HG02623 (cell line): ENCODE results near the gene VPS25.
"Not testable (repeated sequence)": the region's sequence is repeated elsewhere in the genome, so short reads cannot be mapped to it uniquely, and the experiment has no call there.

Source experiments
- ATAC-seq: cut with Tn5 transposase; IDR thresholded peaks from one replicate; pipeline ENCODE4 v1.9.1; 2021; ENCODE audit warnings: moderate library complexity; ENCODE audit not compliant: unreplicated experiment

The VPS25 gene

GRCh38 chr17:42767512-42767911 lies 5.7 kb upstream of the VPS25 start:
- ATAC-seq, result no peak

- ATAC-seq, result not testable (repeated sequence)
Observed at GRCh38 chr17:42768006-42768405, 5.2 kb upstream of the VPS25 start.

- not testable (repeated sequence) for ATAC-seq
Observed at GRCh38 chr17:42769964-42770363, 3.3 kb upstream of the VPS25 start.

GRCh38 chr17:42772945-42773289 lies 332 bp upstream of the VPS25 start:
- ATAC-seq, result no peak

- ATAC-seq, result no peak
Observed at GRCh38 chr17:42774066-42774745, 957 bp downstream of the VPS25 start.

GRCh38 chr17:42775534-42776098 lies 2.4 kb downstream of the VPS25 start:
- ATAC-seq, result no peak

GRCh38 chr17:42778570-42778969 lies 5.3 kb downstream of the VPS25 start:
- no peak for ATAC-seq

GRCh38 chr17:42779304-42779935 lies 6.2 kb downstream of the VPS25 start:
- ATAC-seq, result no peak

- ATAC-seq, result no peak
Observed at GRCh38 chr17:42779936-42780850, 6.9 kb downstream of the VPS25 start, which contains the start of gene WNK4. Gene WNK4, plus strand, starts transcription at chr17:42780610. Its CDS starts 89 bp downstream, at chr17:42780699.

GRCh38 chr17:42780851-42781638 lies 7.8 kb downstream of the VPS25 start:
- ATAC-seq, result no peak

- no peak for ATAC-seq
Observed at GRCh38 chr17:42781639-42782165, 8.5 kb downstream of the VPS25 start.

- no peak for ATAC-seq
Observed at GRCh38 chr17:42782166-42783061, 9.2 kb downstream of the VPS25 start.

GRCh38 chr17:42783062-42783790 lies 10.0 kb downstream of the VPS25 start:
- no peak for ATAC-seq

- no peak for ATAC-seq
Observed at GRCh38 chr17:42783791-42784138, 10.5 kb downstream of the VPS25 start.

- ATAC-seq, result no peak
Observed at GRCh38 chr17:42784409-42784808, 11.2 kb downstream of the VPS25 start.

- ATAC-seq, result no peak
Observed at GRCh38 chr17:42784811-42785592, 11.8 kb downstream of the VPS25 start.

- ATAC-seq, result no peak
Observed at GRCh38 chr17:42787266-42787665, 14.0 kb downstream of the VPS25 start.

- no peak for ATAC-seq
Observed at GRCh38 chr17:42791948-42792347, 18.7 kb downstream of the VPS25 start.
